GM21619 (cell line): Measurements from ENCODE around the gene CNOT2.

Experiments used
- ATAC-seq: cut with Tn5 transposase; IDR thresholded peaks from one replicate; pipeline ENCODE4 v1.9.1; 2021; ENCODE audit not compliant: unreplicated experiment

CNOT2 gene

GRCh38 chr12:70242695-70243509 is at the start of gene CNOT2:
Gene CNOT2, plus strand, starts transcription at chr12:70243433. Its CDS starts 34,794 bp downstream, at chr12:70278227.
- peak; percentile 67 for ATAC-seq

DNA sequence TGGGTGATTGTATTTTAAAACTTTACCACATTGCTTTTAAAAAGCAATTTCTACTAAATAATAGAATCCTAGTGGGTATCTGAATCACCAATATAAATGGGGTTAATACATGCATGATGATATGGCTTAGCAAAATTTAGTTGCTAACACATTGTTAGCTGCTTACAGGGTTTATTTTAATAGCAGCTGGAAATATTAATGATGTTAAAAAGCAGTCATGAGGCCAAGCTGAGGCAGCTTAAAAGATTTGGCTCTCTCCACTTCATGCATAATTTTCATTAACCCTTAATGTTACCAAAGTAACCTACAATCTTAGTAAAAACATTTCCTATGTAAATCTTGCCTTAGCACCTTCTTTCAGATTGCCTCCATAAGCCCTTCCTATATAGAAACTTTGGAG is 49.2 kb upstream of the CNOT2 start:
- no peak for ATAC-seq

GRCh38 chr12:70196811-70197281 is 46.4 kb upstream of the CNOT2 start:
- ATAC-seq, result no peak

DNA sequence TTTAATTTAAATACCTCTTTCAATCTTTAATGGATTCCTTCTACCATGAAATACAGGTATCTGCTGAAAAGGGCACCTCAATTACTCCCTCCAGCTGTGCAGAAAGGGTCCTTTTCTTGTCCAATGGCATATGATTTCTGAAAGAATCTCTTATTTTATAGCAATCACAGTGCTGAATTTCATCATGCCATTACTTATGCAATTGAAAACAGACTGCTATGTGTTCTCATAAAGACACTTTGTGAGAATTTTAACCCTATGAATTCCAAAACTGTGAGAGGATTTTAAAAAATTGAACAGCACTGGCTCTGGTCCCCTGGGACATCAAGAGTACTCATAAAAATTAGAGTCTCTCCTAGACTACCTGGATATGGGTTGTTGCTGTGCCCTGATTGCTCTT is 45.9 kb upstream of the CNOT2 start:
- no peak for ATAC-seq

- no peak for ATAC-seq
These were observed 29.5 kb upstream of the CNOT2 start for GRCh38 chr12:70213707-70214106.

GRCh38 chr12:70214972-70215617 is 28.1 kb upstream of the CNOT2 start:
- ATAC-seq, result no peak

GRCh38 chr12:70217416-70217815 is 25.8 kb upstream of the CNOT2 start:
- no peak for ATAC-seq

GRCh38 chr12:70221626-70222025 is 21.6 kb upstream of the CNOT2 start:
- ATAC-seq, result no peak

DNA sequence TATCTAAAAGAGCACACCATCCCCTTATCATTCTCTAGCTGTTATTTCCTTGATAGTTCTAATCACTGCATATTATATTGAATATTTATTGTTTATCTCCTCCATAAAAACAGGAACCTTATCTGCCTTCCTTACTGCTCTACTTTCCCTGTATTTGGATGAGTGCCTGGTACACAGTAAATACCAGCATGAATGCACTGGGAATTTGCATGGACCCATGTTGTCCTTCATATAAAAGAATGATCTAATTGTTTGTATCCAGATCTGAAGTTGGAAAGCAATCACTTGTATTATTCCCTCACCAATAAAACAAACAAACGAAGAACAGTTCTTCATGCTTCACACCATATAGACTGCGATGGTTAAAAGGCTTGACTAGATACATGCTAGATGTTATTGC is 15.3 kb upstream of the CNOT2 start:
- no peak for ATAC-seq

GRCh38 chr12:70230934-70231606 is 12.2 kb upstream of the CNOT2 start:
- ATAC-seq, result no peak

DNA sequence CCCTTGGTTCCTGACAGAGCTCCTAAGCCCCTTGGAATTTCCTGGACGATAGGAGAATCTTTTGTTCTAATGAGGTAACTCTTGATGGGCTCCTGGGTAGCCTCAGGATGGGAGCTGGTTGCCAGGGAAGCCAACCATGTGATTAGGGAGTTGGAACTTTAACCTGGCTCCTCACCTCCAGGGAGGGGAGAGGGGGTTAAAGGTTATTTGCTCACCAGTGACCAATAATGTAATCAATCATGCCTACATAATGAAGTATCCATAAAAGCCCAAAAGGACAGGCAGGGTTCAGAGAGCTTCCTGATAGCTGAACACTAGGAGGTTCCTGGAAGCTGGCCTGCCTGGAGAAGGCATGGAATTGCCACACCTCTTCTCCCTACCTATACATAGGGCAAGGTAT is 6.2 kb upstream of the CNOT2 start:
- no peak for ATAC-seq

GRCh38 chr12:70240673-70241072 is 2.6 kb upstream of the CNOT2 start:
- ATAC-seq, result no peak

GRCh38 chr12:70241845-70242244 is 1.4 kb upstream of the CNOT2 start:
- ATAC-seq, result no peak

DNA sequence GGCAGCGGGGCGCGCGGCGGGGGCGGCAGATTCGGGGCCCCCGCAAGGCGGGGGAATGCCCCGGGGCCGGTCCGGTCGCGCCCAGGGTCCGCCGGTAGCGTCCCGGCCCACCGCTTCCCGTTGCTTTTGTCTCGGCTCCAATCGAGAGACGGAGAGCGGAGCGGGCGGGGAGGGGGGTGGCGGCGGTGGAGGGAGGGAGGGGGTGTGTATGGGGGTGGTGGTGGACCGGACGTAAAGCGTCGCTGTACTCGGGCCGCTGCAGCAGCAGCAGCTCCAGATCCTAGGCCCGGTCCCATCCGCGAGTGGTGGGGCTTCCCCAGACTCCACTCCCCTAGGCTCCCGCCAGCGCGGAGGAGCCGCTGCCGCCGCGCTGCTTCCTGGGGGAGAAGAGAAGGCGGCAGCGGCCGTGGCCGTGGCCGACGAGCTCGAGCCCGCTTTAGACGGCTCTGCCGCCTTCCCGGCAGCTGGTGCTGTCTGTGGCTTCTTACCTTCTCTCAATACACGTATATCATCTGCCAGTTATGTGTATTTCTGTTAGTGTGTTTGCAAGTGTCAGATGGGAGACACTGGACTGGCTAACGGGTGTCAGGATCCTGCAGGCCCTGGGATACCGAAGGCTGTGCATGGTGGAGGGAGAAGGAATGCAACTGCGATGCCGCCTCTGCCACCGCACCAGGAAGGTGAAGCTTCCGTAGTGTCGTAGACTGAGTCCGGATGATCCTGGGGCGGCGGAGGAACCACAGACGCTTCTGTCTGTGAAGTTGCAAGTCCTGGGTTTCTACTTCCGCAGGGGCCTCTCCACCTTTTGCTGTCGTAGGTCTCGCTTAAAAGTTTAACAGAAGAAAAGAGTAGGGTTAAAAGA is 508 bp downstream of the CNOT2 start:
- peak; percentile 46 for ATAC-seq

GRCh38 chr12:70244409-70244808 is 1.2 kb downstream of the CNOT2 start:
- no peak for ATAC-seq

- ATAC-seq, result no peak
These were observed 2.2 kb downstream of the CNOT2 start for GRCh38 chr12:70245458-70245857.

GRCh38 chr12:70246580-70246979 is 3.3 kb downstream of the CNOT2 start:
- ATAC-seq, result no peak

- ATAC-seq, result no peak
These were observed 4.5 kb downstream of the CNOT2 start for GRCh38 chr12:70247653-70248199.

DNA sequence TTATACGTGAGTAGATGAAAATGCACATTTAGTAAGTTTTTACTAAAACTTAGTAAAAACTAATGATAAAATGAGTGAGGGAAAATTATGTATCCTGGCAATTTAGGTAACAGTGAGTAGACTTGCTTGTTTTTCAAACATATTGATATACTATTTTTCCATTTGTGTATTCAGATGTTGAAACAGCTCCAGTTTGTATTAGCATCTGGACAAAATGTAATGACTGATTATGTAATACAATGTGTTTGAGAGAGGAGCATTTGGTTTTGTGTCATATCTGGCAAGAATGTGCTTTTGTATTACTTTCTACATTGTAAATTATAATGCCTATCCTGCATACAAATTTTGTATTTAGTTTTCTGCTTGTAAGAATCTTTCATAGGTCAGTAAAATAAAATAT is 5.6 kb downstream of the CNOT2 start:
- ATAC-seq, result no peak

DNA sequence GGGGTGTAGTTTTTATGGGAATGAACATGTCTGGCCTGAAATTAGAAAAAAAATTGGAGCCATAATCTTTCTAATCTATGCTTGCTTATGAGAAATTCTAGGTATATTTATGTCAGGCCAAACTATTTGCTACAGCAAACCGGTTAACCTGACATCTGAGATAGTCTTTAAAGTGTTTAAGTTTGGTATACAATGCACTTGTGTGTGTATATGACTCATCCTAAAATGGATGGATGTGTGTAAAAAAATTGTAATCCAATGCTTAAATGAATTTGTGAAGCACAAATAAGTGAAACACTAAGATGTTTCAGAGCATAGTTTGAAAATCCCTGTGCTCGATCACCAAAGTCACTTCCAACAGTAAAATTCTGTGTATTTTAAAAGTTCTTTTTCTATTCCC is 6.7 kb downstream of the CNOT2 start:
- ATAC-seq, result no peak

GRCh38 chr12:70251226-70251625 is 8.0 kb downstream of the CNOT2 start:
- no peak for ATAC-seq
